OCI-LY7 (cell line): ENCODE results near the gene CDKN2B-AS1.

Experiments
- EZH2phosphoT487 ChIP-seq: fragments of 200-600 bp; sonication (generic); IDR thresholded peaks from 2 replicates; pipeline ENCODE4 v1.6.1; 2018; ENCODE audit warnings: low read depth, borderline replicate concordance, mild to moderate bottlenecking, mixed run types, antibody characterized with exemption, low read length, moderate library complexity, mixed read lengths
- TF ChIP-seq, protein P1 (sequence below): fragments of 200-600 bp; sonication (generic); conservative IDR thresholded peaks from 2 replicates; pipeline ENCODE4 v1.5.1; 2014; ENCODE audit warnings: mild to moderate bottlenecking, antibody characterized with exemption, low read length, moderate library complexity, mixed read lengths

DNA sequence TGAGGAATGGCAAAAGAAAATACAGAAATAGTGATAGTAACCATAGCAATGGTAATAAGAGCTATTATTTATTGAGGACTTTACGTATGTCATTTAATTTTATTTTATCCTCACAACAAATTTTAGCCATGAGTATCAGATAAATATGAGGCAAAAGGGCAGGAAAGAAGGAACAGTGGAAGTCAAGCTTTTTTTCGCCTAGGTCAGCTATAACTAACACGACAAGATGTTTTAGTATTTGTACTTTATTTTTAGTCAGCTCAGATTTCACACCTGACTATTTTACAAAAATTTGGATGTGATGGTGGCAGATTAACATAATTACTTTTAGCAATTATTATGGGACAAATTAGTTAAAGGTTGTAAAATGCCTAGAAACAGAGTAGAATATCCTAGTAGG is 49.3 kb downstream of the CDKN2B-AS1 start:
- TF ChIP-seq, protein P1, sequence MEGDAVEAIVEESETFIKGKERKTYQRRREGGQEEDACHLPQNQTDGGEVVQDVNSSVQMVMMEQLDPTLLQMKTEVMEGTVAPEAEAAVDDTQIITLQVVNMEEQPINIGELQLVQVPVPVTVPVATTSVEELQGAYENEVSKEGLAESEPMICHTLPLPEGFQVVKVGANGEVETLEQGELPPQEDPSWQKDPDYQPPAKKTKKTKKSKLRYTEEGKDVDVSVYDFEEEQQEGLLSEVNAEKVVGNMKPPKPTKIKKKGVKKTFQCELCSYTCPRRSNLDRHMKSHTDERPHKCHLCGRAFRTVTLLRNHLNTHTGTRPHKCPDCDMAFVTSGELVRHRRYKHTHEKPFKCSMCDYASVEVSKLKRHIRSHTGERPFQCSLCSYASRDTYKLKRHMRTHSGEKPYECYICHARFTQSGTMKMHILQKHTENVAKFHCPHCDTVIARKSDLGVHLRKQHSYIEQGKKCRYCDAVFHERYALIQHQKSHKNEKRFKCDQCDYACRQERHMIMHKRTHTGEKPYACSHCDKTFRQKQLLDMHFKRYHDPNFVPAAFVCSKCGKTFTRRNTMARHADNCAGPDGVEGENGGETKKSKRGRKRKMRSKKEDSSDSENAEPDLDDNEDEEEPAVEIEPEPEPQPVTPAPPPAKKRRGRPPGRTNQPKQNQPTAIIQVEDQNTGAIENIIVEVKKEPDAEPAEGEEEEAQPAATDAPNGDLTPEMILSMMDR, result no peak
- no peak for TF ChIP-seq EZH2phosphoT487
